NCI-H2107 treated with DMSO at 0.1 percent for 48 hours (cell line): ENCODE results near the gene ATG7.

ENCODE experiments used
- DNase-seq: peaks from one replicate; lab custom pipeline; 2025; ENCODE audit not compliant: unreplicated experiment; lab: John Stamatoyannopoulos, UW

Gene ATG7

DNA sequence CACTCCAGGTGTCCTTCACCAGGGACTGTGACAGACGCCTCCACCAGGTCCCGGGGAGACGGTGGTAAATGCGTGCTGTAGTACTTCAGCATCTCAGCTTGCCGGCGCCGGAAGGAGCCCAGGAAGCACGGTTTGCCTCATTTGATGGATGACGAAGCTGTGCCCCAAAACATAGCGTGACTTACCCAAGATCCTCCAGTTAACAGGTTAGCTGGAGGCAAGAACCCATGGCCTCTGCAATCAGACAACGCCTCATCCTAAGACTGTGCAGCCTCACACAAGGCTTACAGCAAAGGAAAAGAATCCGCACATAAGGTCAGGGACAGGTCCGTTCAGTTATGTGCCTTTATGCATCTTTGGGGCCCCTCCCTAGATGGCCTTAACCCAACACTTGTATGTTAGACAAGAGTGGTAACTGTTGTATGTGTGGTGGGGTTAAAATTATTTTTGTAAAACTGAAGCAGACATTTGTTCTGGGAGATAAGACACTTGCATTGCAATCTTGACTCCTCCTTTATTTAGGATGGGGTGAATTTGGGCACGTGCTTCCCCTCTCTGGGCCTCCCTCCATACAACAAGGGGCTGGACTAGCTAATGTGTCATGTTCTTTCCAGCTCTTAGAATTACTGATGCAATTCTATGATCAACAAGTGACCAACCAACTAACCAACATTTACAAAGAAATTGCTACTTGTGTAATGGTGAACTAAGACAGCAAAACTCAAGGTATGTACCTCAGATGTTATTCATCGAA lies 332.1 kb downstream of the ATG7 start:
- no peak for DNase-seq

DNA sequence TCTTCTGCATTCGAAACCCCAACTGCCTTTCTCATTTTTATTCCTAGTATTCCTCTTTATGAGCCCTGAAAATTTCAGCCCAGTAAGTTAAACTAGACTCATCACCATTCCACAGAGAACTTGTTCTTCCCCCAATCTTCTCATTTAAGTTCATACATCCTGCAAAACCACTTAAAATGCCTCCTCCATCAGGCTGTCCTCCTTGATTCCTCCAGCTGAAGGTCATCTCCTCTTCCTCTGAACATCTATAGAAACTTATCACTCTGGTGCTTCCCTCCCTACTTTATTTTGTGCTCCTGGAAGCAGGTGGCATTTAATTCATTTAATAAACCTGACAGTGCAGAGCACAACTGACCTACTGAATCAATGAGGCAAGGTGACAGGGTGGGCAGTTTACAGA lies 333.2 kb downstream of the ATG7 start:
- DNase-seq = no peak

DNA sequence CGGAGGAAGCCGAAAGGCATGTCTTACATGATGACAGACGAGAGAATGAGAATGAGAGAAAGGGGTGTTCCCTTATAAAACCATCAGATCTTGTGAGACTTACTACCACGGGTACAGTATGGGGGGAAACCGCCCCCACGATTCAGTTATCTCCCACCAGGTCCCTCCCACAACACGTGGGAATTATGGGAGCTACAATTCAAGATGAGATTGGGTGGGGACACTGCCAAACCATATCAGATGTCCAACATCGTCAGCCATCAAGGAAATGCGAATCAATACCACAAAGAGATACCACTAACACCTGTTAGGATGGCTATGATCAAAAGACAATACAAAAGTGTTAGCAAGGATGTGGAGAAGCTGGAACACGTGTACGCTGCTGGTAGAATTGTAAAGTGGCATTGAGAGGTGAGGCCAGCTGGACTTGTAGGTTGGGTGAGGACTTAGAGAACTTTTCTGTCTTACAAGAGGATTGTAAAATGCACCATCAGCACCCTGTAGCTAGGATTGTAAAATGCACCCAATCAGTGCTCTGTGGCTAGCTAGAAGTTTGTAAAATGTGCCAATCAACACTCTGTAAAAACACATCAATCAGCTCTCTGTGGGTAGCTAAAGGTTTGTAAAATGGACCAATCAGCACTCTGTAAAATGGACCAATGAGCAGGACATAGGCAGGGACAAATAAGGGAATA lies 334.0 kb downstream of the ATG7 start:
- DNase-seq = no peak

DNA sequence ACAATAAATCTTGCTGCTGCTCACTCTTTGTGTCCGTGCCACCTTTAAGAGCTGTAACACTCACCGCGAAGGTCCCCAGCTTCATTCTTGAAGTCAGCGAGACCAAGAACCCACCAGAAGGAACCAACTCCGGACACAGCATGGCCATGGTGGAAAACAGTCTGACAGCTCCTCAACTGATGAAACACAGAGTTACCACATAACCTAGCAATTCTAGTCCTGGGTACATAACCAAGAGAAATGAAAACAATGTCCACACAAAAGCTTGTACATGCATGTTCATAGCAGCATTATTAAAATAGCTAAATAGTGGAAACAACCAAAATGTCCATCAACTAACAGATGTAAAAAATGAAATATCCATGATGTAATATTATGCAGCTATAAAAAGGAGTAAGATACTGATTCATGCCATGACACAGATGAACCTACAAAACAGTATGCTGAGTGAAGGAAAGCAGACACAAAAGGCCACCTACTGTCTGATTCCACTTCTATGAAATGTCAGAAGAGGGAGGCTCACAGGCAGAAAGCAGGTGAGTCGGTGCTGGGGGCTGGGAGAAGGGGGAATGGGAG lies 334.8 kb downstream of the ATG7 start:
- DNase-seq = no peak
